ENCODE data around the gene GLCCI1.

DNA sequence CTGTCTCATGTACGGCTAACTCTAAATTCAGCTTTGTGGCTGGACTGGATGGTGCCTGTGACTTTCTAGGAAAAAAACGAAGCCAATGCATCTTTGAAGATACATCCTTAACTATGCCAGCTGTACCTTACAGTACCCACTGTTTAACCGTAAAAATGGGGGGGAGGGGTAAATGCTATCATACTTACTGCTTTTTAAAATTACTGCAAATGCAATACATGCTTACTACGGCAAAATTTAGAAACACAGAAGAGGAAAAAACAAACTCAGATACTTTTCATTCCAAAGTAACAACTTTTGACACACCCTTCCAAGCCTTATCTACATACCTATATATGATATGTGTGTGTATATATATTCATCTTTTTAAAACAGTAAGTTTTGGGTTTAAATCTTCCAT lies 20.4 kb upstream of the GLCCI1 start:
- TF ChIP-seq FOXP2 (optimal IDR thresholded peaks at IDR 0.05; ENCODE audit: control extremely low read depth, extremely low read length, insufficient read depth) (no peak), EZH2 (IDR thresholded peaks at IDR 0.05) (no peak)

Measured in SK-N-MC (cell line).